ENCODE results near the gene CUX1. TPM values are rescaled to one million over a fixed set of nuclear protein-coding genes. Genes with fewer than 3 reads are reported as not detected.
"Not testable (repeated sequence)": the region's sequence is repeated elsewhere in the genome, so short reads cannot be mapped to it uniquely, and the experiment has no call there.

Gene CUX1
- total RNA-seq, 2 donors from 2014 or later, result 42.0 to 47.5 TPM

GRCh38 chr7:101826081-101826835 lies 8.8 kb downstream of the CUX1 start:
- Histone ChIP-seq H3K4me3 (no peak overlapping the region), H3K27ac (no peak overlapping the region), H3K4me1 (peaks cover 9% of the 10 kb centered on the region), H3K27me3 (no peaks in the 10 kb centered on the region), H3K9me3 (no peaks in the 10 kb centered on the region), H3K36me3 (replicated peaks in 1 of 2; ENCODE audit: insufficient read depth in 1 of 2, low read depth in 2 of 2) (no peaks in the 10 kb centered on the region)
- no peak for TF ChIP-seq CTCF (IDR thresholded peaks at IDR 0.05)
- WGBS, 2 donors, result 92% methylated on average over 14 to 15 of the region's 15 CpGs
- no peak for ATAC-seq
- no peak for DNase-seq
- intact Hi-C loops (cut with DNase I), result loop anchor here (10.0 kb wide), 1 partner anchor 49 kb away; no protein-coding TSS in a partner anchor

- no peaks in the 10 kb centered on the region for H3K36me3 ChIP-seq (replicated peaks in 1 of 2; ENCODE audit: insufficient read depth in 1 of 2, low read depth in 2 of 2)
- no peaks in the 10 kb centered on the region for H3K9me3 ChIP-seq
- 77 to 92% methylated on average over 11 of the region's 11 CpGs for WGBS, 2 donors
- intact Hi-C loops (cut with DNase I), result loop anchor here (10.0 kb wide), 1 partner anchor 46 kb away; no protein-coding TSS in a partner anchor
- H3K4me3 ChIP-seq, result no peak overlapping the region
- no peaks in the 10 kb centered on the region for H3K27me3 ChIP-seq
- ATAC-seq (no peak), DNase-seq (no peak)
- no peak overlapping the region for H3K27ac ChIP-seq
- H3K4me1 ChIP-seq, result peaks cover 3% of the 10 kb centered on the region
- TF ChIP-seq CTCF (IDR thresholded peaks at IDR 0.05) (no peak), POLR2A (IDR thresholded peaks at IDR 0.05) (no peak)
Observed at GRCh38 chr7:101828301-101829020, 11.0 kb downstream of the CUX1 start.

- no peaks in the 10 kb centered on the region for H3K9me3 ChIP-seq
- 93 to 98% methylated on average over 8 to 14 of the region's 14 CpGs for WGBS, 2 donors
Observed at GRCh38 chr7:101829374-101829773, 11.9 kb downstream of the CUX1 start.

GRCh38 chr7:101829821-101830220 lies 12.4 kb downstream of the CUX1 start:
- H3K27ac ChIP-seq, result no peak overlapping the region
- H3K27me3 ChIP-seq, result no peaks in the 10 kb centered on the region
- intact Hi-C loops (cut with DNase I), result loop anchor here (10.0 kb wide), 1 partner anchor 45 kb away; no protein-coding TSS in a partner anchor
- ATAC-seq, result no peak
- H3K4me3 ChIP-seq, result no peak overlapping the region
- DNase-seq, result no peak
- H3K36me3 ChIP-seq (replicated peaks in 1 of 2; ENCODE audit: insufficient read depth in 1 of 2, low read depth in 2 of 2), result no peaks in the 10 kb centered on the region
- WGBS, 2 donors, result 92 to 95% methylated on average over 7 to 8 of the region's 8 CpGs
- no peaks in the 10 kb centered on the region for H3K4me1 ChIP-seq
- no peak for TF ChIP-seq CTCF (IDR thresholded peaks at IDR 0.05)
- TF ChIP-seq POLR2A (IDR thresholded peaks at IDR 0.05), result no peak
- no peaks in the 10 kb centered on the region for H3K9me3 ChIP-seq

More at GRCh38 chr7:101829374-101829773, 11.9 kb downstream of the CUX1 start:
- no peaks in the 10 kb centered on the region for H3K36me3 ChIP-seq (replicated peaks in 1 of 2; ENCODE audit: insufficient read depth in 1 of 2, low read depth in 2 of 2)
- intact Hi-C loops (cut with DNase I), result loop anchor here (10.0 kb wide), 1 partner anchor 45 kb away; no protein-coding TSS in a partner anchor
- no peak overlapping the region for H3K27ac ChIP-seq
- no peak for DNase-seq
- no peak for ATAC-seq
- no peaks in the 10 kb centered on the region for H3K27me3 ChIP-seq
- H3K4me3 ChIP-seq, result no peak overlapping the region
- TF ChIP-seq CTCF (IDR thresholded peaks at IDR 0.05) (no peak), POLR2A (IDR thresholded peaks at IDR 0.05) (no peak)
- no peaks in the 10 kb centered on the region for H3K4me1 ChIP-seq

GRCh38 chr7:101831396-101831795 lies 14.0 kb downstream of the CUX1 start:
- intact Hi-C loops (cut with DNase I); H3K27me3 ChIP-seq; DNase-seq; H3K9me3 ChIP-seq; H3K4me1 ChIP-seq; H3K4me3 ChIP-seq; H3K36me3 ChIP-seq (replicated peaks in 1 of 2; ENCODE audit: insufficient read depth in 1 of 2, low read depth in 2 of 2); H3K27ac ChIP-seq; ATAC-seq: not testable (repeated sequence)
- WGBS, 2 donors, result 95 to 97% methylated on average over 10 of the region's 10 CpGs

Measured in body of pancreas (tissue), 4 donors.